Uterus (tissue), 2 donors: ENCODE results near the gene IGFBP4.

Experiments
- CTCF ChIP-seq, 4 experiments: fragments of 200-600 bp in 2 of 4; fragments of 450-650 bp in 2 of 4; sonication (generic) in 2 of 4; IDR thresholded peaks; one replicate each; pipeline ENCODE4 v1.5.1; 2016 to 2019; ENCODE audit warnings: antibody characterized with exemption in 4 of 4, mild to moderate bottlenecking in 2 of 4, moderate library complexity in 1 of 4
- POLR2A ChIP-seq, 2 donors: fragments of 450-650 bp; IDR thresholded peaks; one replicate each; pipeline ENCODE4 v1.6.1; 2016; ENCODE audit warnings: antibody characterized with exemption in 2 of 2, mild to moderate bottlenecking in 1 of 2, moderate library complexity in 1 of 2

- no peak for TF ChIP-seq CTCF (IDR thresholded peaks at IDR 0.05)
- peak in 1 of 2 donors; percentile 20 for TF ChIP-seq POLR2A (IDR thresholded peaks at IDR 0.05)
These were observed 9.1 kb downstream of the IGFBP4 start for GRCh38 chr17:40452216-40452787.
